GM23338 (cell line): ENCODE measurements around the gene FGF3. TPM values are rescaled to one million over a fixed set of nuclear protein-coding genes. Genes with fewer than 3 reads are reported as not detected.

Source experiments
- ATAC-seq: fragments of 200-7000 bp; cut with Tn5 transposase; 3 replicates; pipeline ENCODE4 v1.9.1; 2020
- DNase-seq: peaks from one replicate; pipeline ENCODE4 v3.0.0-alpha.2; 2015; ENCODE audit warnings: low spot score
- H2AFZ ChIP-seq: fragments of 200-600 bp; sonication (generic); 2 replicates; pipeline ENCODE4 v1.8.0; 2016; ENCODE audit warnings: antibody characterized with exemption, mild to moderate bottlenecking, moderate library complexity
- H3F3A ChIP-seq: fragments of 200-600 bp; sonication (generic); replicated peaks from 2 replicates; pipeline ENCODE4 v1.8.0; 2017; ENCODE audit warnings: antibody characterized with exemption, mixed run types, low read depth
- H3K27ac ChIP-seq: fragments of 200-600 bp; sonication (generic); 2 replicates; pipeline ENCODE4 v1.6.1; 2016; ENCODE audit warnings: low read depth
- H3K27me3 ChIP-seq: fragments of 200-600 bp; sonication (generic); 2 replicates; pipeline ENCODE4 v1.8.0; 2016; ENCODE audit warnings: mild to moderate bottlenecking, mixed run types, moderate library complexity; ENCODE audit not compliant: insufficient read depth
- H3K36me3 ChIP-seq: fragments of 200-600 bp; sonication (generic); 2 replicates; pipeline ENCODE4 v1.8.0; 2016; ENCODE audit warnings: mild to moderate bottlenecking; ENCODE audit not compliant: insufficient read depth
- H3K4me1 ChIP-seq: fragments of 200-600 bp; sonication (generic); 2 replicates; pipeline ENCODE4 v1.8.0; 2016; ENCODE audit warnings: mild to moderate bottlenecking, moderate library complexity; ENCODE audit not compliant: insufficient read depth
- H3K4me2 ChIP-seq: fragments of 200-600 bp; sonication (generic); 2 replicates; pipeline ENCODE4 v1.7.1; 2017; ENCODE audit warnings: mixed run types
- H3K4me3 ChIP-seq: fragments of 200-600 bp; sonication (generic); 2 replicates; pipeline ENCODE4 v1.6.1; 2016; ENCODE audit warnings: mixed run types
- H3K79me2 ChIP-seq: fragments of 200-600 bp; sonication (generic); replicated peaks from 2 replicates; pipeline ENCODE4 v1.8.0; 2017; ENCODE audit warnings: mild to moderate bottlenecking; ENCODE audit not compliant: insufficient read depth
- H3K9me2 ChIP-seq: fragments of 200-600 bp; sonication (generic); 2 replicates; pipeline ENCODE4 v1.8.0; 2017; ENCODE audit not compliant: insufficient read depth
- H4K20me1 ChIP-seq: fragments of 200-600 bp; sonication (generic); replicated peaks from 2 replicates; pipeline ENCODE4 v1.8.0; 2017; ENCODE audit warnings: mild to moderate bottlenecking; ENCODE audit not compliant: insufficient read depth
- H3K27ac Mint-ChIP-seq: 2 replicates; pipeline ENCODE4 v1.8.0; 2020; ENCODE audit warnings: inconsistent platforms, mild to moderate bottlenecking, moderate library complexity, mixed read lengths
- H3K27me3 Mint-ChIP-seq: 3 replicates; pipeline ENCODE4 v1.8.0; 2022; ENCODE audit warnings: low read depth, mild to moderate bottlenecking, moderate library complexity, mixed read lengths, inconsistent platforms; ENCODE audit not compliant: insufficient read depth, poor library complexity
- H3K36me3 Mint-ChIP-seq: 3 replicates; pipeline ENCODE4 v1.8.0; 2021; ENCODE audit warnings: low read depth, mild to moderate bottlenecking, inconsistent platforms, moderate library complexity, mixed read lengths
- H3K4me1 Mint-ChIP-seq: 3 replicates; pipeline ENCODE4 v1.8.0; 2020; ENCODE audit warnings: mild to moderate bottlenecking, inconsistent platforms, mixed read lengths
- H3K4me3 Mint-ChIP-seq: 3 replicates; pipeline ENCODE4 v1.8.0; 2021; ENCODE audit warnings: moderate library complexity, mild to moderate bottlenecking, inconsistent platforms, mixed read lengths
- H3K9me3 Mint-ChIP-seq: 3 replicates; pipeline ENCODE4 v1.8.0; 2020; ENCODE audit warnings: moderate library complexity, mild to moderate bottlenecking, inconsistent platforms, mixed read lengths
- CREB1 ChIP-seq: fragments of 250-450 bp; sonication (Bioruptor Pico); IDR thresholded peaks from 2 replicates; pipeline ENCODE4 v1.5.0; 2020; ENCODE audit warnings: low read depth, mild to moderate bottlenecking, moderate library complexity
- CTCF ChIP-seq, 2 experiments: fragments of 200-600 bp in 1 of 2; sonication (generic) in 1 of 2; conservative IDR thresholded peaks; 2 replicates each; pipeline versions ENCODE4 v1.5.1 to v1.6.1; 2016 to 2017; ENCODE audit warnings: antibody characterized with exemption in 2 of 2, low read depth in 2 of 2, mild to moderate bottlenecking in 2 of 2, moderate library complexity in 1 of 2
- ETS1 ChIP-seq: IDR thresholded peaks from 2 replicates; pipeline ENCODE4 v1.6.1; 2016; ENCODE audit warnings: antibody characterized with exemption
- EZH2 ChIP-seq: fragments of 200-600 bp; sonication (generic); IDR thresholded peaks from one replicate; pipeline ENCODE4 v1.8.0; 2017; ENCODE audit warnings: antibody characterized with exemption, mild to moderate bottlenecking, low read depth; ENCODE audit not compliant: unreplicated experiment
- EZH2phosphoT487 ChIP-seq: fragments of 200-600 bp; sonication (generic); IDR thresholded peaks from one replicate; pipeline ENCODE4 v1.8.1; 2018; ENCODE audit warnings: antibody characterized with exemption; ENCODE audit not compliant: unreplicated experiment
- JUNB ChIP-seq: IDR thresholded peaks from one replicate; pipeline ENCODE4 v1.6.1; 2016; ENCODE audit warnings: antibody characterized with exemption; ENCODE audit not compliant: unreplicated experiment
- NANOG ChIP-seq: IDR thresholded peaks from 2 replicates; pipeline ENCODE4 v1.6.1; 2016; ENCODE audit warnings: antibody characterized with exemption, borderline replicate concordance
- REST ChIP-seq: IDR thresholded peaks from one replicate; pipeline ENCODE4 v1.6.1; 2018; ENCODE audit warnings: antibody characterized with exemption; ENCODE audit not compliant: unreplicated experiment
- polyA plus RNA-seq: library from polyadenylated mRNA; unstranded; fragments of >200 nt; fragmentation: Nextera tagmentation; extraction: Ambion mirVana; gene quantifications from 2 replicates; pipeline ENCODE4 v1.2.1, GENCODE V29; 2016
- total RNA-seq: library from RNA; depleted of rRNA; stranded (reverse); fragments of >200 nt; shearing (Covaris generic); gene quantifications from 2 replicates; pipeline ENCODE4 v1.2.3, GENCODE V29; 2014

FGF3 gene
- total and polyA plus RNA-seq, 2 experiments from 2014 or later = 1.2 TPM; not detected in 1

DNA sequence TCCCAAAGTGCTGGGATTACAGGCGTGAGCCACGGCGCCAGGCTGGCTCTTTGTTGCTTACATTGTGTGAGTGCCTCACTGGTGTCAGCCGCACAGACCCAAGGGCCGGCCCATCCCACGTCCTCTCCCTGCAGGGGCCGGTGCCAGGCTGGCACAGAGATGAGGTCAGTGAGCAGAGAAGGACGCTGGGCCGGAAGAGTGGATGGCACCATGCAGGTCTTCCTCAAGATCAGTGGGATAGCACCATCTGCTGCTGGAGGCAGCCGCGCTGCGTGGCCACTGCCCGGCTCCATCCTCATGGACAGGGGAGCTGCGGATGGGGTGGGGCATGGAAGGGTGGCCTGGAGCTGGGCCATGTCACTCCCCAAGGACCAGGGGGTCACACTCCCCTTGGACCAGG lies 22.1 kb downstream of the FGF3 start:
- Histone ChIP-seq H3K9me2 (no peaks in the 10 kb centered on the region), H3K4me1 (no peaks in the 10 kb centered on the region), H3K79me2 (no peaks in the 10 kb centered on the region), H3K27ac (no peak overlapping the region), H3K4me3 (no peak overlapping the region), H3K4me2 (no peak overlapping the region), H2AFZ (no peak overlapping the region), H3K36me3 (no peaks in the 10 kb centered on the region), H3F3A (no peaks in the 10 kb centered on the region), H4K20me1 (no peaks in the 10 kb centered on the region), H3K27me3 (no peaks in the 10 kb centered on the region)
- H3K27me3 Mint-ChIP-seq = peaks cover 24% of the 10 kb centered on the region
- no peaks in the 10 kb centered on the region; the same call in 2 of the 3 replicates for H3K4me1 Mint-ChIP-seq
- peak; percentile 33 for ATAC-seq
- no peak overlapping the region for H3K27ac Mint-ChIP-seq
- no peak for DNase-seq
- H3K36me3 Mint-ChIP-seq = no peaks in the 10 kb centered on the region
- peaks cover 11% of the 10 kb centered on the region; the same call in 2 of the 3 replicates for H3K9me3 Mint-ChIP-seq
- TF ChIP-seq JUNB (no peak), CTCF (conservative IDR thresholded peaks at IDR 0.05; ENCODE audit: low read depth in 2 of 2) (peak in 1 of 2 experiments; percentile 70; a peak in 2 of 4 replicates)
- no peak overlapping the region for H3K4me3 Mint-ChIP-seq

DNA sequence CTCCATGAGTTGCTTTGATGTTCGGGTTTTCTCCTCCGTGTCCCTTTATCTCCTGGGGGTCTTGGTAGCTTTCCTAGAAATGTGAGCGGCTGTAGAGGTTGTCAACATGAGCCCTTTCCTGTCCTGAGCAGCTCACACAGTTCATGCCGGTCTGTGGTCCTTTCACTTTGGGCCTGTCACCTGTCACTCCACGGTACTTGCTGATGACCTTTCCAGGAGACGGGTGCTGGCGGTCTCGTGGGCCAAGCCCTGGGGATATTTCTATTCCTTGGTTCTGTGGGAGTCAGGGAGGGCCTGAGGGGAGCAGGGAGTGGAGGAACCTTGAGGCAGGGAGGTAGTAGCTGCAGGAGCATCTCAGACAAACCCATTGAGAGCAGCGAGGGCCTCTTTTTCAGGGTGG lies 23.2 kb downstream of the FGF3 start:
- Histone ChIP-seq H3F3A (no peaks in the 10 kb centered on the region), H3K27me3 (no peaks in the 10 kb centered on the region), H3K4me1 (no peaks in the 10 kb centered on the region), H3K9me2 (no peaks in the 10 kb centered on the region), H3K4me2 (no peak overlapping the region), H3K36me3 (no peaks in the 10 kb centered on the region), H2AFZ (no peak overlapping the region), H3K4me3 (no peak overlapping the region), H3K79me2 (no peaks in the 10 kb centered on the region), H4K20me1 (no peaks in the 10 kb centered on the region), H3K27ac (no peak overlapping the region)
- no peak overlapping the region for H3K27ac Mint-ChIP-seq
- TF ChIP-seq EZH2 (no peak), EZH2phosphoT487 (no peak), CREB1 (CRISPR knock-in tag) (no peak), ETS1 (no peak), JUNB (no peak), CTCF (conservative IDR thresholded peaks at IDR 0.05; ENCODE audit: low read depth in 2 of 2) (no peak), NANOG (no peak), REST (no peak)
- H3K36me3 Mint-ChIP-seq = no peaks in the 10 kb centered on the region
- no peak for ATAC-seq
- H3K9me3 Mint-ChIP-seq = peaks cover 11% of the 10 kb centered on the region; the same call in 2 of the 3 replicates
- no peak overlapping the region for H3K4me3 Mint-ChIP-seq
- H3K27me3 Mint-ChIP-seq = peaks cover 18% of the 10 kb centered on the region
- H3K4me1 Mint-ChIP-seq = no peaks in the 10 kb centered on the region; the same call in 2 of the 3 replicates
- no peak for DNase-seq
